ENCODE results near the gene ITGAD. TPM values are rescaled to one million over a fixed set of nuclear protein-coding genes. Genes with fewer than 3 reads are reported as not detected.

Gene ITGAD
- total RNA-seq, 1 donor from 2014 or later: not detected

- TF ChIP-seq POLR2A (IDR thresholded peaks at IDR 0.05): no peak
- no peak for TF ChIP-seq POLR2AphosphoS5 (IDR thresholded peaks at IDR 0.05; ENCODE audit: insufficient read depth in 1 of 2, low read depth in 1 of 2)
- TF ChIP-seq CTCF (IDR thresholded peaks at IDR 0.05): no peak
- Histone ChIP-seq H3K27ac (peak overlapping the region; percentile 84), H3K4me1 (peaks cover 52% of the 10 kb centered on the region), H3K27me3 (no peaks in the 10 kb centered on the region), H3K4me3 (no peak overlapping the region), H3K9me3 (no peaks in the 10 kb centered on the region), H3K36me3 (peaks cover 0 to 4% of the 10 kb centered on the region in 2 donors)
- DNase-seq (ENCODE audit: extremely low spot score in 2 of 2): no peak
- intact Hi-C loops (cut with DNase I): loop anchor here (10.0 kb wide), 1 partner anchor 424 kb away; the partner anchor contains the start of gene ZNF267
These were observed 58.1 kb downstream of the ITGAD start for GRCh38 chr16:31451201-31451600.

- Histone ChIP-seq H3K27me3 (no peaks in the 10 kb centered on the region), H3K9me3 (no peaks in the 10 kb centered on the region), H3K4me3 (no peak overlapping the region), H3K27ac (peak overlapping the region; percentile 84), H3K4me1 (peaks cover 58% of the 10 kb centered on the region), H3K36me3 (peaks cover 0 to 4% of the 10 kb centered on the region in 2 donors)
- no peak for DNase-seq (ENCODE audit: extremely low spot score in 2 of 2)
- peak in 1 of 3 experiments; percentile 38 for TF ChIP-seq CTCF (IDR thresholded peaks at IDR 0.05)
- peak in 1 of 2 donors; percentile 22 for TF ChIP-seq POLR2AphosphoS5 (IDR thresholded peaks at IDR 0.05; ENCODE audit: insufficient read depth in 1 of 2, low read depth in 1 of 2)
- no peak for TF ChIP-seq POLR2A (IDR thresholded peaks at IDR 0.05)
- intact Hi-C loops (cut with DNase I): loop anchor here (10.0 kb wide), 1 partner anchor 423 kb away; the partner anchor contains the start of gene ZNF267
These were observed 58.7 kb downstream of the ITGAD start for GRCh38 chr16:31451681-31452351.

GRCh38 chr16:31452631-31453106 lies 59.5 kb downstream of the ITGAD start:
- H3K27ac ChIP-seq: peak overlapping the region; percentile 84
- H3K4me1 ChIP-seq: peaks cover 66% of the 10 kb centered on the region
- H3K27me3 ChIP-seq: no peaks in the 10 kb centered on the region
- no peak overlapping the region for H3K4me3 ChIP-seq
- TF ChIP-seq POLR2A (IDR thresholded peaks at IDR 0.05) (no peak), POLR2AphosphoS5 (IDR thresholded peaks at IDR 0.05; ENCODE audit: insufficient read depth in 1 of 2, low read depth in 1 of 2) (peak in 1 of 2 donors; percentile 66)
- no peaks in the 10 kb centered on the region for H3K9me3 ChIP-seq
- peaks cover 0 to 4% of the 10 kb centered on the region in 2 donors for H3K36me3 ChIP-seq
- intact Hi-C loops (cut with DNase I): loop anchor here (10.0 kb wide), 1 partner anchor 422 kb away; the partner anchor contains the start of gene ZNF267
- DNase-seq (ENCODE audit: extremely low spot score in 2 of 2): no peak

GRCh38 chr16:31453255-31454204 lies 60.4 kb downstream of the ITGAD start:
- intact Hi-C loops (cut with DNase I): loop anchor here (10.0 kb wide), 1 partner anchor 421 kb away; the partner anchor contains the start of gene ZNF267

More at GRCh38 chr16:31453255-31454204, 60.4 kb downstream of the ITGAD start:
- Histone ChIP-seq H3K27me3 (no peaks in the 10 kb centered on the region), H3K4me3 (peak overlapping the region in 1 of 2 donors; percentile 4), H3K4me1 (peaks cover 73% of the 10 kb centered on the region), H3K27ac (peak overlapping the region; percentile 84), H3K9me3 (no peaks in the 10 kb centered on the region), H3K36me3 (peaks cover 0 to 4% of the 10 kb centered on the region in 2 donors)
- TF ChIP-seq POLR2AphosphoS5 (IDR thresholded peaks at IDR 0.05; ENCODE audit: insufficient read depth in 1 of 2, low read depth in 1 of 2) (peak; percentile 46 to 54), CTCF (IDR thresholded peaks at IDR 0.05) (no peak), POLR2A (IDR thresholded peaks at IDR 0.05) (no peak)
- no peak for DNase-seq (ENCODE audit: extremely low spot score in 2 of 2)
